CD4-positive, alpha-beta memory T cell (primary cell): ENCODE measurements around the gene RAVER2. TPM values are rescaled to one million over a fixed set of nuclear protein-coding genes. Genes with fewer than 3 reads are reported as not detected.

ENCODE experiments used
- polyA plus RNA-seq, 2 donors: library from polyadenylated mRNA; unstranded; fragments of 300-500 nt; fragmentation: Illumina TruSeq; gene quantifications; one replicate each; pipeline ENCODE4 v1.2.3, GENCODE V29; 2021
- total RNA-seq, 2 experiments: library from RNA; stranded (reverse); gene quantifications; one replicate each; pipeline ENCODE4 v1.2.3, GENCODE V29; 2021

Gene RAVER2
- total and polyA plus RNA-seq, 4 experiments from 2014 or later, result 1.7 to 2.1 (median 1.8) TPM

Other genes starting within 250 kb of the RAVER2 start
- 100 to 1,000 TPM; 370 to 372 TPM for gene JAK1, start 221.5 kb downstream of the RAVER2 start, total RNA-seq
- 100 to 1,000 TPM; 163 to 258 TPM for gene JAK1, start 221.5 kb downstream of the RAVER2 start, polyA plus RNA-seq